Neural progenitor cell (in vitro differentiated cells): ENCODE measurements around the gene CRELD2. TPM values are rescaled to one million over a fixed set of nuclear protein-coding genes. Genes with fewer than 3 reads are reported as not detected.

Source experiments
- DNase-seq: peaks from one replicate; pipeline ENCODE4 v3.0.0-alpha.2; 2016; ENCODE audit warnings: low spot score
- H2AFZ ChIP-seq: fragments of 200-600 bp; sonication (generic); replicated peaks from 2 replicates; pipeline ENCODE4 v1.6.1; 2016; ENCODE audit warnings: antibody characterized with exemption
- H3F3A ChIP-seq: fragments of 200-600 bp; sonication (generic); 2 replicates; pipeline ENCODE4 v1.6.1; 2016; ENCODE audit warnings: antibody characterized with exemption, low read depth
- H3K27ac ChIP-seq: fragments of 200-600 bp; sonication (generic); 2 replicates; pipeline ENCODE4 v1.5.1; 2016; ENCODE audit warnings: mild to moderate bottlenecking
- H3K27me3 ChIP-seq: fragments of 200-600 bp; sonication (generic); 2 replicates; pipeline ENCODE4 v1.6.1; 2016; ENCODE audit warnings: mild to moderate bottlenecking, moderate library complexity
- H3K36me3 ChIP-seq: fragments of 200-600 bp; sonication (generic); 2 replicates; pipeline ENCODE4 v1.5.1; 2016
- H3K4me1 ChIP-seq: fragments of 200-600 bp; sonication (generic); 2 replicates; pipeline ENCODE4 v1.6.1; 2016; ENCODE audit warnings: mixed run types
- H3K4me2 ChIP-seq: fragments of 200-600 bp; sonication (generic); 2 replicates; pipeline ENCODE4 v1.6.1; 2016
- H3K4me3 ChIP-seq: fragments of 200-600 bp; sonication (generic); 2 replicates; pipeline ENCODE4 v1.5.1; 2016
- H3K79me2 ChIP-seq: fragments of 200-600 bp; sonication (generic); 2 replicates; pipeline ENCODE4 v1.6.1; 2016; ENCODE audit warnings: low read depth
- H3K9ac ChIP-seq: fragments of 200-600 bp; sonication (generic); 2 replicates; pipeline ENCODE4 v1.6.1; 2016
- H3K9me3 ChIP-seq: fragments of 200-600 bp; sonication (generic); 2 replicates; pipeline ENCODE4 v1.5.1; 2016; ENCODE audit warnings: low read depth
- H4K20me1 ChIP-seq: fragments of 200-600 bp; sonication (generic); 2 replicates; pipeline ENCODE4 v1.6.1; 2016; ENCODE audit warnings: low read depth
- H3K27ac Mint-ChIP-seq: 3 replicates; pipeline ENCODE4 v1.8.0; 2021; ENCODE audit warnings: mixed read lengths
- H3K27me3 Mint-ChIP-seq: 2 replicates; pipeline ENCODE4 v1.8.0; 2022; ENCODE audit warnings: low read depth, mild to moderate bottlenecking, inconsistent platforms, moderate library complexity, mixed read lengths; ENCODE audit not compliant: insufficient read depth
- H3K36me3 Mint-ChIP-seq: 3 replicates; pipeline ENCODE4 v1.8.0; 2021; ENCODE audit warnings: mixed read lengths
- H3K4me1 Mint-ChIP-seq: 3 replicates; pipeline ENCODE4 v1.8.0; 2021; ENCODE audit warnings: mixed read lengths
- H3K4me3 Mint-ChIP-seq: 3 replicates; pipeline ENCODE4 v1.8.0; 2021; ENCODE audit warnings: mild to moderate bottlenecking, moderate library complexity, mixed read lengths
- H3K9me3 Mint-ChIP-seq: 3 replicates; pipeline ENCODE4 v1.8.0; 2020; ENCODE audit warnings: mixed read lengths
- EZH2 ChIP-seq: fragments of 200-600 bp; sonication (generic); IDR thresholded peaks from 2 replicates; pipeline ENCODE4 v1.6.1; 2017; ENCODE audit warnings: antibody characterized with exemption, mild to moderate bottlenecking, moderate library complexity
- EZH2phosphoT487 ChIP-seq: fragments of 200-600 bp; sonication (generic); IDR thresholded peaks from 2 replicates; pipeline ENCODE4 v1.6.1; 2017; ENCODE audit warnings: antibody characterized with exemption
- total RNA-seq: library from RNA; depleted of rRNA; stranded (reverse); fragments of >200 nt; gene quantifications from 2 replicates; pipeline ENCODE4 v1.2.3, GENCODE V29; 2015; ENCODE audit warnings: low replicate concordance
- TF ChIP-seq, protein P1 (sequence below): fragments of 200-600 bp; sonication (generic); IDR thresholded peaks from 2 replicates; pipeline ENCODE4 v1.5.1; 2017; ENCODE audit warnings: antibody characterized with exemption, mild to moderate bottlenecking

CRELD2 gene
- total RNA-seq, 1 donor from 2014 or later = 12.2 TPM

DNA sequence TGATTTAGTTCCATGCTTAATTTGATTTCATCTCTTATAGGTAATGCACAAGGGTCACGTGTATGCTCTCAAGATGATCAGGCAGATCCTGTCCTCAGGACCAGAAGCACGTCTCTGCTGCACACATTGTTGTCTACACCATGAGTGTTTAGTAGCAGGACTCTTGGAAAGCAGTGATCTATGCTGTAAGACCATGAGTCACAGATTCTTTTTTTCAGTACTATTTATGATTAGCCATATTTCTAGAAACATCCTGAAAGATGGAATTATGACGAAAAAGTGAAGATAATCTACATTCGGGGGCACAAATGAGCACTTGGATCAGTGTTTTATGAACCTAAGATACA, 35.2 kb upstream of the CRELD2 start:
- Histone ChIP-seq H2AFZ (no peak overlapping the region), H3K27ac (no peak overlapping the region), H3K9me3 (no peaks in the 10 kb centered on the region), H3K4me3 (no peak overlapping the region), H3K4me2 (no peak overlapping the region), H4K20me1 (peaks cover 8% of the 10 kb centered on the region), H3K9ac (no peak overlapping the region), H3K79me2 (peaks cover 86% of the 10 kb centered on the region), H3K27me3 (no peaks in the 10 kb centered on the region), H3K36me3 (peaks cover 4% of the 10 kb centered on the region), H3K4me1 (no peaks in the 10 kb centered on the region), H3F3A (no peaks in the 10 kb centered on the region)
- no peak for DNase-seq
- Mint-ChIP-seq H3K27me3 (peaks cover 13% of the 10 kb centered on the region), H3K4me1 (peaks cover 3% of the 10 kb centered on the region), H3K4me3 (no peak overlapping the region), H3K36me3 (peaks cover 84% of the 10 kb centered on the region), H3K27ac (no peak overlapping the region), H3K9me3 (peaks cover 82% of the 10 kb centered on the region)
- TF ChIP-seq EZH2 (no peak), EZH2phosphoT487 (no peak)
- TF ChIP-seq, protein P1, sequence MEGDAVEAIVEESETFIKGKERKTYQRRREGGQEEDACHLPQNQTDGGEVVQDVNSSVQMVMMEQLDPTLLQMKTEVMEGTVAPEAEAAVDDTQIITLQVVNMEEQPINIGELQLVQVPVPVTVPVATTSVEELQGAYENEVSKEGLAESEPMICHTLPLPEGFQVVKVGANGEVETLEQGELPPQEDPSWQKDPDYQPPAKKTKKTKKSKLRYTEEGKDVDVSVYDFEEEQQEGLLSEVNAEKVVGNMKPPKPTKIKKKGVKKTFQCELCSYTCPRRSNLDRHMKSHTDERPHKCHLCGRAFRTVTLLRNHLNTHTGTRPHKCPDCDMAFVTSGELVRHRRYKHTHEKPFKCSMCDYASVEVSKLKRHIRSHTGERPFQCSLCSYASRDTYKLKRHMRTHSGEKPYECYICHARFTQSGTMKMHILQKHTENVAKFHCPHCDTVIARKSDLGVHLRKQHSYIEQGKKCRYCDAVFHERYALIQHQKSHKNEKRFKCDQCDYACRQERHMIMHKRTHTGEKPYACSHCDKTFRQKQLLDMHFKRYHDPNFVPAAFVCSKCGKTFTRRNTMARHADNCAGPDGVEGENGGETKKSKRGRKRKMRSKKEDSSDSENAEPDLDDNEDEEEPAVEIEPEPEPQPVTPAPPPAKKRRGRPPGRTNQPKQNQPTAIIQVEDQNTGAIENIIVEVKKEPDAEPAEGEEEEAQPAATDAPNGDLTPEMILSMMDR = no peak

DNA sequence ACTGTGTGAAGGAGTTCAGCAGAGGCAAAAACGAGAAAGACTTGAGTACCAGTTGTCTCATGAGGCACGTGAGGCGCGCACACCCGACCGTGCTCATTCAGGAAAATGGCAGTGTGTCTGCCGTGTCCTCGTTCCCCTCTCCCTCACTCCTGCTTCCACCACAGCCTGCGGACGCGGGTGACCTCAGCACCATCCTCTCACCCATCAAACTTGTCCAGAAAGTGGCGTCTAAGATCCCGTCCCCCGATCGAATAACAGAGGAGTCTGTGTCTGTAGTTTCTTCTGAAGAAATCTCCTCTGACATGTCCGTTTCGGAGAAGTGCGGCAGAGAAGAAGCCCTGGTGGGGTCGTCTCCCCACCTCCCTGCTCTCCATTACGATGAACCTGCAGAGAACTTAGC, 34.4 kb upstream of the CRELD2 start:
- H3K4me3 Mint-ChIP-seq = no peak overlapping the region
- H3K27ac ChIP-seq = no peak overlapping the region
- peaks cover 88% of the 10 kb centered on the region for H3K36me3 Mint-ChIP-seq
- H3K27me3 ChIP-seq = no peaks in the 10 kb centered on the region
- no peaks in the 10 kb centered on the region for H3K4me1 ChIP-seq
- H3K9me3 Mint-ChIP-seq = peaks cover 85% of the 10 kb centered on the region
- no peak for DNase-seq
- H3K4me2 ChIP-seq = no peak overlapping the region
- peaks cover 13% of the 10 kb centered on the region for H3K27me3 Mint-ChIP-seq
- H4K20me1 ChIP-seq = peaks cover 8% of the 10 kb centered on the region
- H3K79me2 ChIP-seq = peaks cover 86% of the 10 kb centered on the region
- H3K36me3 ChIP-seq = peaks cover 7% of the 10 kb centered on the region
- H2AFZ ChIP-seq = no peak overlapping the region
- no peak overlapping the region for H3K4me3 ChIP-seq
- H3K27ac Mint-ChIP-seq = no peak overlapping the region
- H3F3A ChIP-seq = no peaks in the 10 kb centered on the region
- no peaks in the 10 kb centered on the region for H3K9me3 ChIP-seq
- TF ChIP-seq, protein P1 = no peak
- TF ChIP-seq EZH2phosphoT487 (no peak), EZH2 (no peak)
- no peak overlapping the region for H3K9ac ChIP-seq
- peaks cover 3% of the 10 kb centered on the region for H3K4me1 Mint-ChIP-seq

DNA sequence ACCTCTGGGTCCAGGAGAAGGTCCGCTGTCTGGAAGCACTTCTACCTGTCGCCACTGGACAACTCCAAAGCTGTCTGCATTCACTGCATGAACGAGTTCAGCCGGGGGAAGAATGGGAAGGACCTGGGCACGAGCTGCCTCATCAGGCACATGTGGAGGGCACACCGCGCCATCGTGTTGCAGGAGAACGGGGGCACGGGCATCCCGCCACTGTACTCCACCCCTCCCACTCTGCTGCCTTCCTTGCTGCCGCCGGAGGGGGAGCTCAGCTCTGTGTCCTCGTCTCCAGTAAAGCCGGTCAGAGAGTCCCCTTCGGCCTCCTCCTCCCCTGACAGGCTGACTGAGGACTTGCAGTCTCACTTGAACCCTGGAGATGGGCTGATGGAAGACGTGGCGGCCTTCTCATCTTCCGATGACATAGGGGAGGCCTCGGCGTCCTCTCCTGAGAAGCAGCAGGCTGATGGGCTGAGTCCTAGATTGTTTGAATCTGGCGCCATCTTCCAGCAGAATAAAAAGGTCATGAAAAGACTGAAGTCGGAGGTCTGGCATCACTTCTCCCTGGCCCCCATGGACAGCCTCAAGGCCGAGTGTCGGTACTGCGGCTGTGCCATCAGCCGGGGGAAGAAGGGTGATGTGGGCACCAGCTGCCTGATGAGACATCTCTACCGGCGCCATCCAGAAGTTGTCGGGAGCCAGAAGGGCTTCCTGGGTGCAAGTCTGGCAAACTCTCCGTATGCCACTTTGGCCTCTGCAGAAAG, 33.8 kb upstream of the CRELD2 start:
- Histone ChIP-seq H2AFZ (no peak overlapping the region), H3K4me2 (no peak overlapping the region), H3K27ac (no peak overlapping the region), H3K79me2 (peaks cover 89% of the 10 kb centered on the region), H3K36me3 (peaks cover 11% of the 10 kb centered on the region), H4K20me1 (peaks cover 8% of the 10 kb centered on the region), H3K9ac (no peak overlapping the region), H3F3A (no peaks in the 10 kb centered on the region), H3K27me3 (no peaks in the 10 kb centered on the region), H3K4me1 (no peaks in the 10 kb centered on the region), H3K4me3 (no peak overlapping the region), H3K9me3 (no peaks in the 10 kb centered on the region)
- Mint-ChIP-seq H3K36me3 (peaks cover 91% of the 10 kb centered on the region), H3K9me3 (peaks cover 88% of the 10 kb centered on the region), H3K4me3 (no peak overlapping the region), H3K4me1 (peaks cover 3% of the 10 kb centered on the region), H3K27ac (no peak overlapping the region), H3K27me3 (peaks cover 15% of the 10 kb centered on the region)
- TF ChIP-seq EZH2phosphoT487 (no peak), EZH2 (no peak)
- TF ChIP-seq, protein P1 = no peak
- no peak for DNase-seq
